HG02885 (cell line): ENCODE results near the gene TRIM15.
"Not testable (repeated sequence)": the region's sequence is repeated elsewhere in the genome, so short reads cannot be mapped to it uniquely, and the experiment has no call there.

Source experiments
- ATAC-seq: cut with Tn5 transposase; IDR thresholded peaks from one replicate; pipeline ENCODE4 v1.9.1; 2021; ENCODE audit warnings: mild to moderate bottlenecking; ENCODE audit not compliant: unreplicated experiment, poor library complexity

Gene TRIM15

DNA sequence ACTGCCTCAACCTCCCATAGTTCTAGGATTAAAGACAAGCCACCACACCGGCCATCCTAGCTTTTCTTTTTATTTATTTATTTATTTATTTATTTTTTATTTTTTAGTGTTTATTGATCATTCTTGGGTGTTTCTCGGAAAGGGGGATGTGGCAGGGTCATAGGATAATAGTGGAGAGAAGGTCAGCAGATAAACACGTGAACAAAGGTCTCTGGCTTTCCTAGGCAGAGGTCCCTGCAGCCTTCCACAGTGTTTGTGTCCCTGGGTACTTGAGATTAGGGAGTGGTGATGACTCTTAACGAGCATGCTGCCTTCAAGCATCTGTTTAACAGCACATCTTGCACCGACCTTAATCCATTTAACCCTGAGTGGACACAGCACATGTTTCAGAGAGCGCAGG is 58.0 kb downstream of the TRIM15 start:
- ATAC-seq: not testable (repeated sequence)

DNA sequence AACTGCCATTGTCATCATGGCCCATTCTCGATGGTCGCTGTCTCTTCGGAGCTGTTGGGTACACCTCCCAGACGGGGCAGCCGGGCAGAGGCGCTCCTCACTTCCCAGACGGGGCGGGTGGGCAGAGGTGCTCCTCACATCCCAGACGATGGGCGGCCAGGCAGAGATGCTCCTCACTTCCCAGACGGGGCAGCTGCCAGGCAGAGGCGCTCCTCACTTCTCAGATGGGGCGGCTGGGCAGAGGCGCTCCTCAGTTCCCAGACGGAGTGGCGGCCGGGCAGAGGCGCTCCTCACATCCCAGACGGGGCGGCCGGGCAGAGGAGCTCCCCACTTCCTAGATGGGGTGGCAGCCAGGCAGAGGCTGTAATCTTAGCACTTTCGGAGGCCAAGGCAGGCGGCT is 58.6 kb downstream of the TRIM15 start:
- ATAC-seq: not testable (repeated sequence)
